A549 treated with Hydrocortisone at 1 μM for 4 hours (cell line): ENCODE data around the gene IGFBP7. TPM values are rescaled to one million over a fixed set of nuclear protein-coding genes. Genes with fewer than 3 reads are reported as not detected.

Experiments used
- total RNA-seq: library from RNA; stranded (reverse); fragments of 200-300 nt; extraction: Qiagen RNA extraction; gene quantifications from 5 replicates; pipeline ENCODE4 v1.2.3, GENCODE V29; 2022

IGFBP7 gene, protein sequence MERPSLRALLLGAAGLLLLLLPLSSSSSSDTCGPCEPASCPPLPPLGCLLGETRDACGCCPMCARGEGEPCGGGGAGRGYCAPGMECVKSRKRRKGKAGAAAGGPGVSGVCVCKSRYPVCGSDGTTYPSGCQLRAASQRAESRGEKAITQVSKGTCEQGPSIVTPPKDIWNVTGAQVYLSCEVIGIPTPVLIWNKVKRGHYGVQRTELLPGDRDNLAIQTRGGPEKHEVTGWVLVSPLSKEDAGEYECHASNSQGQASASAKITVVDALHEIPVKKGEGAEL
- 199 to 334 TPM (median 253 TPM) in 5 replicates for total RNA-seq

DNA sequence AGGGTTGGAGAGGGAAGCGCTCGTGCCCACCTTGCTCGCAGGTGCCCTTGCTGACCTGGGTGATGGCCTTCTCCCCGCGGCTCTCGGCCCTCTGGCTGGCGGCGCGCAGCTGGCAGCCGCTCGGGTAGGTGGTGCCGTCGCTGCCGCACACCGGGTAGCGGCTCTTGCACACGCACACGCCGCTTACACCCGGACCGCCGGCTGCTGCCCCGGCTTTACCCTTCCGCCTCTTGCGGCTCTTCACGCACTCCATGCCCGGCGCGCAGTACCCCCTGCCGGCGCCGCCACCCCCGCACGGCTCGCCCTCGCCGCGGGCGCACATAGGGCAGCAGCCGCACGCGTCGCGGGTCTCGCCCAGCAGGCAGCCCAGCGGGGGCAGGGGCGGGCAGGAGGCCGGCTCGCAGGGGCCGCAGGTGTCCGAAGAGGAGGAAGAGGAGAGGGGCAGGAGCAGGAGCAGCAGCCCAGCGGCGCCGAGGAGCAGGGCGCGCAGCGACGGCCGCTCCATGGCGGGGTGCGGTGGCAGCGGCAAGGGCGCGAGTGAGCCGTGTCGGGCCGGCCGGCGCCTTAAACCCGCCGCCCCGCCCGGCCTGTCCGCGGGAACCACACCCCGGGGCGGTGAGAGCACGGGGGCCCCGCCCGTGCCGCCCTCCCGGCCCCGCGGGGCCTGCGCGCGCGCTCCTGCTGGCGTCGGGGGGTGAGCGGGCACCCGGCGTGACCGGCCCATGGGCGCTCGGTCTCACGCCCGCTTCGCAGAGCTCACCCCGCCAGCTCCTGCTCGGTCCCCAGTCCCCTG is at the start of gene IGFBP7:
IGFBP7 (minus strand) TSS at position 539 of the 793 bp plus-strand sequence; CDS start at position 505, 34 bp downstream.

Other genes with a start within 250 kb of the IGFBP7 start
- gene REST, start 202.5 kb downstream of the IGFBP7 start, total RNA-seq: 6.4 to 12.0 TPM (median 7.8 TPM) in 5 replicates
- gene NOA1, start 132.8 kb downstream of the IGFBP7 start, total RNA-seq: 14.5 to 16.4 TPM (median 15.3 TPM) in 5 replicates
- gene POLR2B, start 131.5 kb downstream of the IGFBP7 start, total RNA-seq: 64.2 to 86.9 TPM (median 66.2 TPM) in 5 replicates